Activated naive CD4-positive, alpha-beta T cell treated with anti-CD3 and anti-CD28 coated beads, Interleukin-2, amount 50 U/mL, for 24 hours (primary cell): ENCODE data around the gene PIP5K1B.

Experiments
- H3K27ac Mint-ChIP-seq: one replicate; pipeline ENCODE4 v1.8.0; 2021; ENCODE audit warnings: mild to moderate bottlenecking, mixed read lengths
- H3K27me3 Mint-ChIP-seq: one replicate; pipeline ENCODE4 v1.8.0; 2021; ENCODE audit warnings: mixed read lengths
- H3K36me3 Mint-ChIP-seq: one replicate; pipeline ENCODE4 v1.8.0; 2021; ENCODE audit warnings: mixed read lengths
- H3K4me1 Mint-ChIP-seq: one replicate; pipeline ENCODE4 v1.8.0; 2021; ENCODE audit warnings: mixed read lengths
- H3K4me3 Mint-ChIP-seq: one replicate; pipeline ENCODE4 v1.8.0; 2021; ENCODE audit warnings: mild to moderate bottlenecking, mixed read lengths
- H3K9me3 Mint-ChIP-seq: one replicate; pipeline ENCODE4 v1.8.0; 2021; ENCODE audit warnings: mixed read lengths

Gene PIP5K1B

DNA sequence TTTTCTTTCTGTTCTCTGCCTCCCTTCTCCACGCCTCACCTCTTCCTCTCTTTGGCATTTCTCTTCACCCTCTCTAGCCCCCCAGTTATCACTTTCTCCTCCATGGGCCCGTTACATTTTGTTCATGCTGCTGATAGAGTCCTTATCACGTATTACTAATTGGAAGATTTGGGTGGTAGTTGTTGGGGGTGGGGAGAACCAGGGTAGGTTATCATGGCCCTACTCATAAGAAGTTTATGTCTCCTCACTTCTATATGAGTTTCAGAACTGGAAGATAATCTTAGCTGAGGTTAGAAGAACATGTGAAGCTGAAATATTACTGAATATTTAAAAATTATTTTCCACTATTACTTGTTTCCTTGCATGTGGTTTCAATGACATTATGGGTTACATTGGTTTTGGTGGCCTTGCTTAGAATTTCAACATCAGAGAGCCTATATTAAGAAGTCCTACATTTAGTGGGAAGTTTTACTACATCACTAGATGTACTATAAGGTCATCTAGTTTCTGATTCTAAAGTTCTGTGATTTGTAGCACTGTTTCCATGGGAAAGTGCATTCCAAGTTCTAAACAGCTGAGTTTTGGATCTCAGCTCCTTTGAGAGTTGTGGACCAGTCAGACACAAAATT, 36.8 kb downstream of the PIP5K1B start:
- Mint-ChIP-seq H3K27ac (no peak overlapping the region), H3K4me3 (no peak overlapping the region), H3K36me3 (no peaks in the 10 kb centered on the region), H3K4me1 (no peaks in the 10 kb centered on the region), H3K27me3 (no peaks in the 10 kb centered on the region), H3K9me3 (no peaks in the 10 kb centered on the region)

DNA sequence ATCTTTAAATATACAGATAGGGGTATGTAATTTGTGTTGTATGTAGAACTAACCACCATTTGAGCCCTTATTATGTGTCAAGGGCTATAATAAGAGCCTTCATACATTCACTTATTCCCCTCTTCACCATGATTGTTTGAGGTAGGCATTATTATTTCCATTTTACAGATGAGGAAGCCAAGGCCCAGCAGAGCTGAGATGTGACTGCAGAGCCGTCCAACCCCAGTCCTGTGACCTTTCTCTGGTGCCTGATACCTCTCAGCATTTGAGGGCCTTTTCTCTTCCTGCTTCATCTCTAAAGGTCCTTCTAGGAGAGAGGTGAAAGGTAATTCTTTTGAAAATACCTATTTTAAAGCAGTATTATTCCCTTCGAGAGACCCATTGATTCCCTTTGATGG, 37.3 kb downstream of the PIP5K1B start:
- Mint-ChIP-seq H3K4me1 (no peaks in the 10 kb centered on the region), H3K27ac (no peak overlapping the region), H3K36me3 (no peaks in the 10 kb centered on the region), H3K9me3 (no peaks in the 10 kb centered on the region), H3K4me3 (no peak overlapping the region), H3K27me3 (no peaks in the 10 kb centered on the region)

GRCh38 chr9:68744426-68744825, 39.4 kb downstream of the PIP5K1B start:
- H3K36me3 Mint-ChIP-seq: no peaks in the 10 kb centered on the region
- H3K27me3 Mint-ChIP-seq: no peaks in the 10 kb centered on the region
- no peaks in the 10 kb centered on the region for H3K4me1 Mint-ChIP-seq
- H3K9me3 Mint-ChIP-seq: no peaks in the 10 kb centered on the region
- H3K4me3 Mint-ChIP-seq: no peak overlapping the region
- no peak overlapping the region for H3K27ac Mint-ChIP-seq

GRCh38 chr9:68746525-68746924, 41.5 kb downstream of the PIP5K1B start:
- no peaks in the 10 kb centered on the region for H3K36me3 Mint-ChIP-seq
- no peak overlapping the region for H3K4me3 Mint-ChIP-seq
- H3K27me3 Mint-ChIP-seq: no peaks in the 10 kb centered on the region
- H3K27ac Mint-ChIP-seq: no peak overlapping the region
- no peaks in the 10 kb centered on the region for H3K4me1 Mint-ChIP-seq
- no peaks in the 10 kb centered on the region for H3K9me3 Mint-ChIP-seq

GRCh38 chr9:68747043-68747533, 42.0 kb downstream of the PIP5K1B start:
- H3K27ac Mint-ChIP-seq: no peak overlapping the region
- no peak overlapping the region for H3K4me3 Mint-ChIP-seq
- no peaks in the 10 kb centered on the region for H3K9me3 Mint-ChIP-seq
- no peaks in the 10 kb centered on the region for H3K4me1 Mint-ChIP-seq
- H3K36me3 Mint-ChIP-seq: no peaks in the 10 kb centered on the region
- H3K27me3 Mint-ChIP-seq: no peaks in the 10 kb centered on the region

DNA sequence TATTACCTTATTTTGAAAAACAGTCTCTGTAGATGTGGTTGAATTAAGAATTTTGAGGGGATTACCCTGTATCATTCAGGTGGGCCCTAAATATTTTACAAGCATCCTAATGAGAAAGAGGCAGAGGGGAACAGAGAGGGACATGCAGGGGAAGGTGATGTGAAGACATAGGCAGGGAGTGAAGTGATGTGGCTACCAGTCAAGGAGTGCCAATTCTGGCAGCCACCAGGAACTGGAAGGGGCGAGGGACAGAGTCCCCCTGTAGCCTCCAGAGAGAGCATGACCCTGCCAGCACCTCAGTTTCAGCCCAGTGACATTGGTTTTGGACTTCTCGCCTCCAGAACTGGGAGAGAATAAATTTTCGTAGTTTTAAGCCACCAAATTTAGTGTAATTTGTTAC, 44.1 kb downstream of the PIP5K1B start:
- H3K27ac Mint-ChIP-seq: no peak overlapping the region
- no peak overlapping the region for H3K4me3 Mint-ChIP-seq
- H3K27me3 Mint-ChIP-seq: no peaks in the 10 kb centered on the region
- no peaks in the 10 kb centered on the region for H3K36me3 Mint-ChIP-seq
- no peaks in the 10 kb centered on the region for H3K9me3 Mint-ChIP-seq
- no peaks in the 10 kb centered on the region for H3K4me1 Mint-ChIP-seq

DNA sequence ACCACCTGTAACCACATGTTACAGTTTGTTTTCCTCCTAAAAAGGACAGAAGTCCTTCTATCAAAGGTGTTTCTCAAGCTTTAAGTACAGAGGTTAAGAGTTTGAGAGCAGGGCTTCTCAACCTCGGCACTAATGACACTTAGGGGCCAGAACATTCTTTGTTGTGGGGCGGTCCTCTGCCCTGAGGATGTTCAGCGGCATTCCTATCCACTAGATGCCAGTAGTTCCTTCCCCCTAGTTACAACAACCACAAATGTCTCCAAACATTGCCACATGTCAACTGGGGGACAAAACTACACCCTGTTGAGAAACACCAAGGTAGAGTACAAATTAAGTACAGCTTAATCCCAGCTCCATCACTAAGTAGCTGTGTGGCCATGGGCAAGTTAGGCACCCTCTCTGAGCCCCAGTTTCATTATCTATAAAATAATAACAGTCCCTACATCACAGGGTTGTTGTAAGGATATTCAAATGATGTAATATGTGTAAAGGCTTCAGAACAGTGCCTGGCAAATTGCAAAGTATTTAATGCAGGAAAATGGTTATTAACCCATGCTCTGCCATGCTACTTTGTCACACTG, 44.6 kb downstream of the PIP5K1B start:
- H3K36me3 Mint-ChIP-seq: no peaks in the 10 kb centered on the region

GRCh38 chr9:68750255-68750654, 45.2 kb downstream of the PIP5K1B start:
- no peak overlapping the region for H3K27ac Mint-ChIP-seq
- H3K9me3 Mint-ChIP-seq: no peaks in the 10 kb centered on the region
- H3K36me3 Mint-ChIP-seq: no peaks in the 10 kb centered on the region
- H3K4me3 Mint-ChIP-seq: no peak overlapping the region
- no peaks in the 10 kb centered on the region for H3K4me1 Mint-ChIP-seq
- H3K27me3 Mint-ChIP-seq: no peaks in the 10 kb centered on the region

More for the DNA sequence above, 44.6 kb downstream of the PIP5K1B start:
- no peak overlapping the region for H3K4me3 Mint-ChIP-seq
- no peaks in the 10 kb centered on the region for H3K9me3 Mint-ChIP-seq
- no peaks in the 10 kb centered on the region for H3K4me1 Mint-ChIP-seq
- no peaks in the 10 kb centered on the region for H3K27me3 Mint-ChIP-seq
- no peak overlapping the region for H3K27ac Mint-ChIP-seq

- H3K4me3 Mint-ChIP-seq: no peak overlapping the region
- H3K36me3 Mint-ChIP-seq: no peaks in the 10 kb centered on the region
- no peaks in the 10 kb centered on the region for H3K9me3 Mint-ChIP-seq
- H3K27me3 Mint-ChIP-seq: no peaks in the 10 kb centered on the region
- no peak overlapping the region for H3K27ac Mint-ChIP-seq
- H3K4me1 Mint-ChIP-seq: no peaks in the 10 kb centered on the region
Measured at GRCh38 chr9:68750786-68751185, 45.7 kb downstream of the PIP5K1B start.

DNA sequence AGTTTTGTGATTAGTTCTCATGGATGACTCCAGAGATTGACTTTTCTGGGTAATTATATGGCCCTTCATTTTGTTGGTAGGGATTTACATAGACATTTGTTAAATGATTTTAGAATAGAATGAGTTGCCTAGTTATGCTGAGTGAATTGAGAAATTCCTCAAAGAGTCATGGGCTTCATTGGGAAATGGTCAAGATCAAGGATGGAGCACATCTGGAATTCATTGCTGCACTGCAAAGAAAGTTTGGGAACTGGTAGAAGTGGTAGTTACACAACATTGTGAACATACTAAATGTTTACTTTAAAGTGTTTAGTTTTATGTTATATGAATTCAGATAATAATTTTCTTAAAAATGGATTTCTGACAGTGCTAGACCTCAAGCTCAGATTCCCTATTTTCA, 46.5 kb downstream of the PIP5K1B start:
- Mint-ChIP-seq H3K4me3 (no peak overlapping the region), H3K36me3 (no peaks in the 10 kb centered on the region), H3K4me1 (no peaks in the 10 kb centered on the region), H3K27me3 (no peaks in the 10 kb centered on the region), H3K9me3 (no peaks in the 10 kb centered on the region), H3K27ac (no peak overlapping the region)

- H3K4me1 Mint-ChIP-seq: no peaks in the 10 kb centered on the region
Measured at GRCh38 chr9:68755051-68755450, 50.0 kb downstream of the PIP5K1B start.

DNA sequence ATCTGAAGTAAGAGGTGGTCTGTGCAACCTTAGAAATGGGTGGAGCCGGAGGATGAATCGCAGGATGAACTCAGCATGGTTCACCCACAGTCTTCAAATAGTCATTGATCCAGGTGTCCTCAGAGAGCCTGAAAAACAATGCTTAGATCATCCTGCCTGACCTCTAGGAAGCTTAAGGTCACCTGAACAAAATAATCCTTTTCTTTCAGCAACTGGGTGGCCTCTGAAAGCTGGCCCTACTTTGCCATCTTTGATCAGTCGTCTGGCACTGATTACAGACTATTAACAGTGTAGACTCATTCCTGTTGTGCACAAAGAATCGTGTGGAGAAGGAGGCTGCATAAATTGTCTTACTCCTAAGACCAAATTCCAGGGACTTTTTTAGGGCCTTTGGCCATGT, 50.7 kb downstream of the PIP5K1B start:
- Mint-ChIP-seq H3K27ac (no peak overlapping the region), H3K36me3 (peaks cover 1% of the 10 kb centered on the region), H3K9me3 (peaks cover 5% of the 10 kb centered on the region), H3K27me3 (peaks cover 11% of the 10 kb centered on the region), H3K4me1 (no peaks in the 10 kb centered on the region), H3K4me3 (no peak overlapping the region)

More at GRCh38 chr9:68755051-68755450, 50.0 kb downstream of the PIP5K1B start:
- H3K9me3 Mint-ChIP-seq: peaks cover 5% of the 10 kb centered on the region
- peaks cover 1% of the 10 kb centered on the region for H3K36me3 Mint-ChIP-seq
- H3K27ac Mint-ChIP-seq: no peak overlapping the region
- H3K4me3 Mint-ChIP-seq: no peak overlapping the region
- peaks cover 11% of the 10 kb centered on the region for H3K27me3 Mint-ChIP-seq

DNA sequence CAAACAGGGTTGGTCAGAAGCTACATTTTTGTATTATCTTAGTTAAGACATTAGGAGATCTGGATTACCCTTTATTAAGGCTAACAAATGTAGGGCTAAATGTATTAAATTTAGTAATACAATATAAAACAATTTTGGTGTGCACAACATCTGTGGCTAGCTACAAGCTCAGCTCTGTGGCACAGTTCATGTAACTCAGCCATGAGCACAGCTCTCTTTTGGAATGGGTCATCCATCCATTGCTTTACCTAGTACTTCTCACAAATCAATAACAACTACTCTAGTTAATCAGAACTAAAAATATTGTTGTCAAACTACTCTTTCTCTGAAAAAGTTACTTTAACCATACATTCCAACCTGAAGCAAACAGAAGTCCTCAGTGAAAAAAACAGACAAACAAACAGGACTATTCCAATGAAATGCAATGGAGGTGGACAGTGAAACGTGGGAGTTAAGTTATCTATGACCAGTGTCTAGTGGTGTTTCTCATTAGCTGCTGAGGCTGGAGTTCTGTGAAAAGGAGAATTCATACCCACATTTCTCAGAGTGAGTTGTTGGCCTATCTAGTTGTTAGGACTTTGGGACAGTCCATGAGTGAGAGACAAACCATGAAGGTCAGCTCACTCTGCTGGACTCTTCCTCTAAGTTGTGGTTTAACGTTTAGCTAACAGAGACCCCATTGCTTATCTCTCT, 55.1 kb downstream of the PIP5K1B start:
- H3K27ac Mint-ChIP-seq: no peak overlapping the region
- no peaks in the 10 kb centered on the region for H3K4me1 Mint-ChIP-seq
- no peak overlapping the region for H3K4me3 Mint-ChIP-seq
- peaks cover 1% of the 10 kb centered on the region for H3K36me3 Mint-ChIP-seq
- H3K27me3 Mint-ChIP-seq: peaks cover 11% of the 10 kb centered on the region
- peaks cover 5% of the 10 kb centered on the region for H3K9me3 Mint-ChIP-seq

- Mint-ChIP-seq H3K4me3 (no peak overlapping the region), H3K27ac (no peak overlapping the region), H3K36me3 (peaks cover 1% of the 10 kb centered on the region), H3K4me1 (no peaks in the 10 kb centered on the region), H3K9me3 (peaks cover 5% of the 10 kb centered on the region), H3K27me3 (peaks cover 11% of the 10 kb centered on the region)
Measured at GRCh38 chr9:68760674-68761333, 55.8 kb downstream of the PIP5K1B start.

- no peak overlapping the region for H3K27ac Mint-ChIP-seq
- no peaks in the 10 kb centered on the region for H3K4me1 Mint-ChIP-seq
- H3K27me3 Mint-ChIP-seq: peaks cover 11% of the 10 kb centered on the region
- peaks cover 5% of the 10 kb centered on the region for H3K9me3 Mint-ChIP-seq
- H3K36me3 Mint-ChIP-seq: peaks cover 1% of the 10 kb centered on the region
- no peak overlapping the region for H3K4me3 Mint-ChIP-seq
Measured at GRCh38 chr9:68762570-68762969, 57.5 kb downstream of the PIP5K1B start.

GRCh38 chr9:68763104-68763503, 58.1 kb downstream of the PIP5K1B start:
- Mint-ChIP-seq H3K36me3 (peaks cover 1% of the 10 kb centered on the region), H3K4me1 (no peaks in the 10 kb centered on the region), H3K27ac (no peak overlapping the region), H3K9me3 (peaks cover 2% of the 10 kb centered on the region), H3K4me3 (no peak overlapping the region), H3K27me3 (peaks cover 7% of the 10 kb centered on the region)
